Measurements from ENCODE around the gene IGFBP3. TPM values are rescaled to one million over a fixed set of nuclear protein-coding genes. Genes with fewer than 3 reads are reported as not detected.
A peak's percentile ranks its signal among the peaks of the same experiment; 100 is the strongest.

IGFBP3 gene
- total RNA-seq, 1 experiment from 2014 or later: 101 TPM

DNA sequence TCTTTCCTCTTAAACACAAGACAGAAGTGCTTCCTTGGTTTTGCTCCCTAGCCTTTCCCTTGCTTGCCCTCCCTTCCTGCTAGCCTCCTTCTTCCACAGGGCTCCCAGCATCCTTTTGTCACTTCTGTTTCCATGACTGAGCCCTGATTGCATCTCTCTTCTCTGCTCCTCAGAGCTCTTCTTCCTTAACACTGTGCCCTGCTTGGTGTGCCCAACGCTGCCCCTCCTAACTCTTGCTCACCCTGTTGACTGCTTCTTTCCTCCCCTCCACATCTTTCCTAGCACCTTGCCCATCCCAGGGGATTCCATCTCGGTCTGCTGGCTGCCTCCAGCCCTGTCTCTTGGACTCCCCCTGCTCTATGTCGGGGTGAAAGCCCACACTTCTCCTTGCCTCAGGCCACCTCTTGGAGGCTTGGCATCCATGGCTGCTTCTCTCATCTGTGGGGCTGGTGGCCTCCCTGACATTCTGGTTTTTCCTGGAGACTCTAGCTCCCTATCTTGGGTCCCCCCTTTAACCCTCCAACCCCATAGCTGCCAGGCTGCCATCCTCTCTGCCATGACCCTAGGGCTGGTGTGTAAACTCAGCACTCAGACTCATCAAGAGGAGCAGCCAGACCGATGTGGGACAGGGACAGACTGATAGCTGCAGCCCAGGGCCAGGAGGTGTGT is 26.9 kb downstream of the IGFBP3 start:
- H3K4me3 ChIP-seq: no peak overlapping the region
- no peaks in the 10 kb centered on the region for H3K4me1 ChIP-seq (replicated peaks)
- no peak for DNase-seq (ENCODE audit: low read depth in 1 of 2, low spot score in 2 of 2)
- no peaks in the 10 kb centered on the region for H3K36me3 ChIP-seq
- H3K9me3 ChIP-seq (replicated peaks): no peaks in the 10 kb centered on the region
- no peak overlapping the region for H3K27ac ChIP-seq
- peaks cover 6% of the 10 kb centered on the region; the same call in 1 of the 2 replicates for H3K27me3 ChIP-seq (replicated peaks)

DNA sequence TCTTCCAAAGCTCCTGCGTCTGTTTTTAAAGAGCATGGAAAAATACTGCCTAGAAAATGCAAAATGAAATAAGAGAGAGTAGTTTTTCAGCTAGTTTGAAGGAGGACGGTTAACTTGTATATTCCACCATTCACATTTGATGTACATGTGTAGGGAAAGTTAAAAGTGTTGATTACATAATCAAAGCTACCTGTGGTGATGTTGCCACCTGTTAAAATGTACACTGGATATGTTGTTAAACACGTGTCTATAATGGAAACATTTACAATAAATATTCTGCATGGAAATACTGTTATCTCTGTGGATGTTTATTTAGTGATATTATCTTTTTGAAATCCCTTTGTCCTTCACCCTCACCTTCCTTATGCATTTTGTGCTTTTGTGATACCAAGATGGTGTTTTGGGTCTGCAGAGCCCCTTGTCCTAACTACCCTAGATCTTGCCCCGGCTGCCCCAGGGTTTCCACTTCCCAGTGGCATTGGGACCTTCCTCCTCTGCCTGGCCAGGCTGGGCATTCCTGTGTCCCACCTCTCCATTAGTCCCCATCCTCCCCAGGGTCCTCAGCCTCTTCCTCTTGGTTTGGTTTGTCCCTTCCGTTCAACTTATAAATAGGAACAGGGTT is 27.6 kb downstream of the IGFBP3 start:
- Histone ChIP-seq H3K9me3 (replicated peaks) (no peaks in the 10 kb centered on the region), H3K27ac (no peak overlapping the region), H3K36me3 (no peaks in the 10 kb centered on the region), H3K4me1 (replicated peaks) (peaks cover 2% of the 10 kb centered on the region), H3K4me3 (no peak overlapping the region), H3K27me3 (replicated peaks) (peaks cover 9% of the 10 kb centered on the region)
- no peak for DNase-seq (ENCODE audit: low read depth in 1 of 2, low spot score in 2 of 2)

DNA sequence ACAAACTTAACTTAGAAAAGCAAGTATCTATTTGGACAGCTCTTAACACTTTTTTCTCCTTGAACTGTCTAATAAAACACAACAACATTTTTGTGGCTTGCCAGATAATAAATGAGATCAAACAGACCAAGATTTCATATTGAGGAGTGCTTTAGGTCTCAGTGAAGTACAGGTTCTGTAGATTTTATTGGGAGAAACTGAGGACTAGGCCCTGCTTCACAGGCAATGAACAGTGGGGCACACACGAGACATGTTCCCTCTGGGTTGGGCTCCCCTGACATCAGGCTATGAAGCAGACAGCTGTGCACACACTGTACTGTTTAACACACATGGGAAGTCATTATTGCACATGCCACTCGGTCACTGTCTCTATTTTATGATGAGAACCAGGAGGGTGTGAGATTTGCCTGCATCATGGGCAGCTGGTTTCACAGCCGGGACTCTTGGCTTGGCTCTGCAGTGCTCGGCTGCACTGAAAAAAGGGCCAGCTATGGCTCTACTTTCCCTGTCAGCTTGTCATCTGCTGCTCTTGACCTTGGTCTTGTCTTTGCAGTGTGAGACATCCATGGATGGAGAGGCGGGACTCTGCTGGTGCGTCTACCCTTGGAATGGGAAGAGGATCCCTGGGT is 28.6 kb downstream of the IGFBP3 start:
- H3K27me3 ChIP-seq (replicated peaks): peaks cover 13% of the 10 kb centered on the region
- H3K4me3 ChIP-seq: no peak overlapping the region
- H3K27ac ChIP-seq: no peak overlapping the region
- DNase-seq (ENCODE audit: low read depth in 1 of 2, low spot score in 2 of 2): no peak
- peaks cover 4% of the 10 kb centered on the region for H3K4me1 ChIP-seq (replicated peaks)
- H3K36me3 ChIP-seq: no peaks in the 10 kb centered on the region
- no peaks in the 10 kb centered on the region for H3K9me3 ChIP-seq (replicated peaks)

DNA sequence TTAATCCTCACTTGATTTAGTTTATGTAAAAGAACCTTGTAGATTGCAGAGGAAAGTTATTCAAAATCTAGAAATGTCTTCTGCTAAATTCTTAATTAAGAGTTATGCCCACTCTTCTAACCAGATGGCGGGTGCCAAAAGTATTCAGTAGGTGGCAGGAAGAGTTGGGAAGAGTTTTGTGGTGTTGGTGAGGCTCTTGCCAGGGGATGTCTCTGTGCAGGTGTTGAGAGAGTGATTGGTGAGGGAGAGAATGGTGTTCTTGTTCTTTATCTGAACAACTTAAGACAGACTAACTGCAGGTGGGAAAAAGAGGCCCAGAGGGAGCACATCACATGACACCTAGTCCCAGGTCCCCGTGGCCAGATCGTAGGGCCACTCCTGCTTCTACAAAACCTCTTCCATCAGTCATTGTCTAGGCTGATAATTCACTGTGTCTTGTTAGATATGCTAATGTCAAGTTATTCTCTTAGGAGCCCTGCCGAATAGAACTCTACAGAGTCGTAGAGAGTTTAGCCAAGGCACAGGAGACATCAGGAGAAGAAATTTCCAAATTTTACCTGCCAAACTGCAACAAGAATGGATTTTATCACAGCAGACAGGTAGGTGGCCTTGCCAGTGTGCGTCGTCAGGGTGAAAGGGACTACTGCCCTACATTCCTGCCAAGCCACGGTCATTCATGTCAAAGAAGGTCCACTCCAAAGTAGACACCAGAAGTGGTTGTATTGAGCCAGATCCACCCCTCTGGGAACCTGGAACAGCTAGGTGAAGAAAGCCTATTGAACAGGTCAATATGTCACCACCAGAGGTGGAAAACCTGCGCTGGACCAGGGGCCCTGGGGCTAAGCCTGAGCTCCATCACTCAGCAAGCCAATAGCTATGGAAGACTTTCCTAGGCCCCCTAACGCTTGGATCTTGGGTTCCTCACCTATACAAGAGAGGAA is 29.3 kb downstream of the IGFBP3 start:
- no peaks in the 10 kb centered on the region for H3K9me3 ChIP-seq (replicated peaks)
- H3K36me3 ChIP-seq: no peaks in the 10 kb centered on the region
- H3K4me1 ChIP-seq (replicated peaks): peaks cover 5% of the 10 kb centered on the region
- H3K27me3 ChIP-seq (replicated peaks): peaks cover 13% of the 10 kb centered on the region
- H3K27ac ChIP-seq: no peak overlapping the region
- DNase-seq (ENCODE audit: low read depth in 1 of 2, low spot score in 2 of 2): no peak
- H3K4me3 ChIP-seq: no peak overlapping the region

DNA sequence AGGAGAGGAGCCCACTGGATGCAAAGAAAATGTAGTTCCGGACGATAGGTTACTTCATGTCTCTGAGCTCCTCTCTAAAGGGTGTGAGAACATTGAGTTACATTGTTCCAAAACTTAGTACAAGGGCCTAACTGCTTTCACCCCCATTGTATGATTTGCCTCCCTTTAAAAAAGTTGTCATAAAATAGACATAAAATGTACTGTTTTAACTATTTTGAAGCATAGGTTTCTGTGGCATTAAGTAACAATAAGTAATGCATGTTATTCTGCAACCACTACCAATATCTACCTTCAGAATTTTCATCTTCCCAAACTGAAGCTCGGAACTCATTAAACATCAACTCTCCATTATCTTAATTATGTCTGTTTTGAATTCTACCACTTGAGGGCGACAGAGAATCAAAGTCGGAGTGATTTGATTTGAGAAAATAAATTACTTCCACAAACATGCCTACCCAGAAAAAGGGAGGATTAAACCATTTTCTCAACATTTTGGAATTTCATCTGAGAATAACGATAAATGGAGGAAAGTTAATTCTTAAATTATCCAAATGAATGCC is 30.1 kb downstream of the IGFBP3 start:
- Histone ChIP-seq H3K27ac (no peak overlapping the region), H3K4me1 (replicated peaks) (peaks cover 13% of the 10 kb centered on the region), H3K36me3 (no peaks in the 10 kb centered on the region), H3K9me3 (replicated peaks) (no peaks in the 10 kb centered on the region), H3K27me3 (replicated peaks) (peaks cover 13% of the 10 kb centered on the region), H3K4me3 (no peak overlapping the region)
- peak in 1 of 2 experiments; percentile 43 for DNase-seq (ENCODE audit: low read depth in 1 of 2, low spot score in 2 of 2)

DNA sequence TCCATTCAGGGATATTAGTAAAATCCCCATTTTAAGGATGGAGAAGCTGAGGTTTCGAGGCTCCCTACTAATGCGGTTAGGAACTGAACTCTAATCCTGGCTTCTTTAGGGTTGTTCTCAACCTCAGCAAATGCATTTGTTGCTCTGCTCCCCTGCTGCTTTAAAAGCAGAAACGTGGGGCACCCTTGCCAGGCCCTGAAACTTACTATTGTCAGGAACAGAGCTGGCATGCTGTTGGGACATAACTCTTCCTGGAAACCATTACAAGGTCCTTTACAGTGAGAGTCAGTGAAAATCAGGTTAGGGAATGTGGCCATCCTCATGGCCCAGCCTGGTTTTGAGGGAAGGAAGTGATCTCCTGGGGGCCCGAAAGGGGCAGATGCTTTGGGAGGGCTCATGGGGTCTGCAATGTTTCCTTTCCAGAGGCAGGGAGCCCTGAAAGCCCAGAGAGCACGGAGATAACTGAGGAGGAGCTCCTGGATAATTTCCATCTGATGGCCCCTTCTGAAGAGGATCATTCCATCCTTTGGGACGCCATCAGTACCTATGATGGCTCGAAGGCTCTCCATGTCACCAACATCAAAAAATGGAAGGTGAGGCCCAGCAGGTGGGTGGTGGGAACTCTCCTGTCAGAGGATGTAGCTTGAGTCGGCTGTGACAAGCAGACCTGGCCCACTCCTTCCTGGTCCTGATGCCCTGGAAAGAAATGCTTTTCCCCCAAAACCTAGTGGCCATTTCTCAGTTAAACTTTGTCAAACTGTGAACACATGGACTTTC is 30.8 kb downstream of the IGFBP3 start:
- Histone ChIP-seq H3K27ac (no peak overlapping the region), H3K4me3 (no peak overlapping the region), H3K27me3 (replicated peaks) (peaks cover 13% of the 10 kb centered on the region), H3K9me3 (replicated peaks) (no peaks in the 10 kb centered on the region), H3K36me3 (no peaks in the 10 kb centered on the region), H3K4me1 (replicated peaks) (peaks cover 19% of the 10 kb centered on the region)
- DNase-seq (ENCODE audit: low read depth in 1 of 2, low spot score in 2 of 2): no peak

DNA sequence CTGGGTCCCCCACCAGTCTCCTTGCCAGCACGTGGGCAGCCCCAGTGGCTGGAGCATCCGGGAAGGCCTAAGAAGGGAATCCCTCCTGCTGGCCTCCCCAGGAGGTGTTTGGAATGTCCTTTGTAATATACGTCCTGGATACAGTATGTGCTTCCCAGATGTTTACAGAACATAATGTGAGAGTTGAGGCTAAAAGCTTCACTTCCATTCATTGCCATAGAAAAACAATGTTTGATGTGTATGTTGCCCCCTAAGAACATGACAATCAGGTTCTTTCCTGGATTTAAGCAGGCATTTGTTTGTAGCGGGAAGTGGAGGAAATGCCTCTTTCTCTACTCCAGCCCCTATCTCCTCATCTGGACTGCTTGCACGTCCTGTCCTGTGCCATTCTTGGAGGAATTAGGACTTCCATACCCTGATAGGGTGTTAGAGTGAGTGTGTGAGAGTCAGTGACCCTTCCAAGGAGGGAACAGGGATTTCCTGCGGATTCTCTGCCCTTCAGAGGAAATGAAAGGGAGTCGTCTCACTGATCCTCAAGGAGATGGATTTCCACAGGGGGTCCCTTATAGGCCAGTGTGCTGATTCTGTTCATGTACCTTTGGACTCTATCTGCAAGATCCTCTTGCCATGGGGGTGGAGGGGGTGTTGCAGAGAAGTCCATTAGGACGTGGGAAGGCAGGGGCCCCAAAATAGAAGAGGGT is 31.6 kb downstream of the IGFBP3 start:
- DNase-seq (ENCODE audit: low read depth in 1 of 2, low spot score in 2 of 2): no peak
- Histone ChIP-seq H3K4me1 (replicated peaks) (peaks cover 27% of the 10 kb centered on the region), H3K27me3 (replicated peaks) (peaks cover 13% of the 10 kb centered on the region), H3K4me3 (no peak overlapping the region), H3K36me3 (no peaks in the 10 kb centered on the region), H3K27ac (no peak overlapping the region), H3K9me3 (replicated peaks) (no peaks in the 10 kb centered on the region)

DNA sequence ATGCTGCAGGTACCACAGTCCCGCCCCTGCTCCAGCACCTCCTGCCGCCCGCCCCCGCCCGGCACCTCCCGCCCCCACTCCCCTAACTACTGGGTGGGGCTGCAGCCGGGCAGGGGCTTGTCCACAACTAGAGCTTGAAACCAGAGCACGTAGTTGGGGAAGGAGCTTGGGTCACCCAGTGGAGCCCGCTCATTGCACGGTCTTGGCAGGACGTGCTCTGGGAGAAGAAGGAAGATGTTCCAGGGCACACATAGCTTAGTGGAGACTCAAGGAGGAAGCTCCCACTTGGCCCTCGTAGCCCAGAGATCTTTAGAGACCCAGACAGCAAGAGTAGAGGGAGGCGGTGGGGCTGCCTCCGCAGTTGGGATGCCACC is 32.1 kb downstream of the IGFBP3 start:
- H3K27me3 ChIP-seq (replicated peaks): peaks cover 13% of the 10 kb centered on the region
- H3K4me1 ChIP-seq (replicated peaks): peaks cover 33% of the 10 kb centered on the region
- no peaks in the 10 kb centered on the region for H3K36me3 ChIP-seq
- H3K9me3 ChIP-seq (replicated peaks): no peaks in the 10 kb centered on the region
- no peak for DNase-seq (ENCODE audit: low read depth in 1 of 2, low spot score in 2 of 2)
- no peak overlapping the region for H3K27ac ChIP-seq
- no peak overlapping the region for H3K4me3 ChIP-seq

DNA sequence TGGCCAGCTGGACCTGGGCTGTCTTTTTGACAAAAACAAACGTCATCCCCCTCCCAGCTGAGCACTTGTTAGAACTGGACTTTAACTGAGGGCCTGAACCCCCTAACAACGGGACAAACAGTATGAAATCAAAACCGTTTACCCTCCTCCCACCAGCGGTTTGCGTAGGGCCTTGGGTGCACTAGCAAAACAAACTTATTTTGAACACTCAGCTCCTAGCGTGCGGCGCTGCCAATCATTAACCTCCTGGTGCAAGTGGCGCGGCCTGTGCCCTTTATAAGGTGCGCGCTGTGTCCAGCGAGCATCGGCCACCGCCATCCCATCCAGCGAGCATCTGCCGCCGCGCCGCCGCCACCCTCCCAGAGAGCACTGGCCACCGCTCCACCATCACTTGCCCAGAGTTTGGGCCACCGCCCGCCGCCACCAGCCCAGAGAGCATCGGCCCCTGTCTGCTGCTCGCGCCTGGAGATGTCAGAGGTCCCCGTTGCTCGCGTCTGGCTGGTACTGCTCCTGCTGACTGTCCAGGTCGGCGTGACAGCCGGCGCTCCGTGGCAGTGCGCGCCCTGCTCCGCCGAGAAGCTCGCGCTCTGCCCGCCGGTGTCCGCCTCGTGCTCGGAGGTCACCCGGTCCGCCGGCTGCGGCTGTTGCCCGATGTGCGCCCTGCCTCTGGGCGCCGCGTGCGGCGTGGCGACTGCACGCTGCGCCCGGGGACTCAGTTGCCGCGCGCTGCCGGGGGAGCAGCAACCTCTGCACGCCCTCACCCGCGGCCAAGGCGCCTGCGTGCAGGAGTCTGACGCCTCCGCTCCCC is 32.7 kb downstream of the IGFBP3 start, which contains the start of gene IGFBP1:
Gene IGFBP1 (plus strand): TSS at position 304 of the 808 bp plus-strand sequence. CDS start 165 bp downstream, at position 469.
- peaks cover 13% of the 10 kb centered on the region for H3K27me3 ChIP-seq (replicated peaks)
- no peak within 1 kb of the TSS for H3K27ac ChIP-seq
- H3K9me3 ChIP-seq (replicated peaks): no peaks in the 10 kb centered on the region
- H3K36me3 ChIP-seq: no peaks in the 10 kb centered on the region
- H3K4me3 ChIP-seq: no peak within 1 kb of the TSS
- H3K4me1 ChIP-seq (replicated peaks): peaks cover 36% of the 10 kb centered on the region
- DNase-seq (ENCODE audit: low read depth in 1 of 2, low spot score in 2 of 2): no peak

DNA sequence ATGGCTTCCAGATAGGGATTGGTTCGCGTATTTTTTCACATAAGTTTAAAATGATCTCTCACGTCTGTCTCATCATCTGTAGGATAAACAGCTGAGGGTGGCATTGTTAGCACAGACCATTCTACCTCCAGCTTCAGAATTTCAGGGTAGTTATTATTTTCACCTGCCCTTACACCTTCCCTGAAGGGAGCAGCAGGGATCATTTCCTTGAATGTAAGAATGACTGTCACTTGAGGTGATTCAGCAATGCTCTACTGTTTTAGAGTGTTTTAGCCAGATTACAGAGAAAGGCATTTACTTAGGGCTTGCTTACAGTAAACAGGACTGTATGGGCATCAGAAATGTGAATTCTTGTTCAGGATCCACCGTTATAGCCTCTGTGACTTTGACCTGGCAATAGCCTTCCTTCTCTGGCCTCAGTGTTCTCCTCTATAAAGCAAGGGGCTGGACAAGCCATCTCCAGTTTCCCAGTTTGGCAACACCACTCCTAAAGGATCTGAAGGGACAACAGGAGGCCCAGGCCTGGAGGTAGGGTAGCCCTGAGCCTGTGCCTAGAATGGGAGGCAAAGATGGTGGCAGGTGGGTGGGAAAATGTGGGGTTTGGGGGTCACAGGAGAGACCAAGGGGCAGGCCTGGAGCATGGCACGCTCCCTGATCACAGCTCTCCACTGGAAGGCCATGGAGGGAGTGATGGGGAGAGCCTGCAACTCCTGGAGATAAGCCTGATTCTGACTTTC is 34.0 kb downstream of the IGFBP3 start:
- no peak overlapping the region for H3K27ac ChIP-seq
- no peaks in the 10 kb centered on the region for H3K9me3 ChIP-seq (replicated peaks)
- H3K27me3 ChIP-seq (replicated peaks): peaks cover 13% of the 10 kb centered on the region
- peaks cover 47% of the 10 kb centered on the region for H3K4me1 ChIP-seq (replicated peaks)
- no peak overlapping the region for H3K4me3 ChIP-seq
- H3K36me3 ChIP-seq: no peaks in the 10 kb centered on the region
- no peak for DNase-seq (ENCODE audit: low read depth in 1 of 2, low spot score in 2 of 2)

DNA sequence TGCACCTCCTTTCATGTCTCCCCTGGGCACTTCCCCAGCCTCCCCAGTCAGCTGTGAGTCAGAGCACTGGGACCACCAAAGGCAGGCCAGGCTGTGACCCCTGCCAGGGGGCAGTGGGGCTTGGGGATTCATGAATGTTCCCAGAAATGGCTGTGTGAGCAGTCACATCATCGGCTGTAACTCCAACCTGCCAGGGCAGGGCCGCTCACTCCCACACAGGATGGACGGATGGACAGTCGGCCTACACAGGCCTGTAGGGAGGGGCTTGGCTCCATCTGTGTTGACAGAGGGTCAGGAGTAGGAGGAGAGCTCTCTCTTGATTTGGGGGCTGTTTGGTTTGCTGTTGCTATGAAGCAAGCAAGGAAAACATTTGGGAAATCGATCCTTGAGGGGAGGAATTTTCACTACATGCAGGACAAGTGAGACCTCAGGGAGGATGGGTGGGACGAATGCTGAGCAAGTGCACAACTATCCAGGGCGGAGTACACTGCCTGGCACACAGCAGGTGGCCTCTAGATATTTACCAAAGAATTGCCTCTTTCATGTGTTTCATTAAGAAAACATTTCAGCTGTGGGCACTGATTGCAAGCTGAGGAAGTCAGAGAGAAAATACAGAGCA is 35.7 kb downstream of the IGFBP3 start:
- H3K27ac ChIP-seq: no peak overlapping the region
- no peaks in the 10 kb centered on the region for H3K9me3 ChIP-seq (replicated peaks)
- H3K4me1 ChIP-seq (replicated peaks): peaks cover 53% of the 10 kb centered on the region
- H3K36me3 ChIP-seq: no peaks in the 10 kb centered on the region
- H3K4me3 ChIP-seq: no peak overlapping the region
- H3K27me3 ChIP-seq (replicated peaks): peaks cover 13% of the 10 kb centered on the region
- no peak for DNase-seq (ENCODE audit: low read depth in 1 of 2, low spot score in 2 of 2)

Measured in SJSA1 (cell line).